ENCODE data around the gene QSOX2.

QSOX2 gene

DNA sequence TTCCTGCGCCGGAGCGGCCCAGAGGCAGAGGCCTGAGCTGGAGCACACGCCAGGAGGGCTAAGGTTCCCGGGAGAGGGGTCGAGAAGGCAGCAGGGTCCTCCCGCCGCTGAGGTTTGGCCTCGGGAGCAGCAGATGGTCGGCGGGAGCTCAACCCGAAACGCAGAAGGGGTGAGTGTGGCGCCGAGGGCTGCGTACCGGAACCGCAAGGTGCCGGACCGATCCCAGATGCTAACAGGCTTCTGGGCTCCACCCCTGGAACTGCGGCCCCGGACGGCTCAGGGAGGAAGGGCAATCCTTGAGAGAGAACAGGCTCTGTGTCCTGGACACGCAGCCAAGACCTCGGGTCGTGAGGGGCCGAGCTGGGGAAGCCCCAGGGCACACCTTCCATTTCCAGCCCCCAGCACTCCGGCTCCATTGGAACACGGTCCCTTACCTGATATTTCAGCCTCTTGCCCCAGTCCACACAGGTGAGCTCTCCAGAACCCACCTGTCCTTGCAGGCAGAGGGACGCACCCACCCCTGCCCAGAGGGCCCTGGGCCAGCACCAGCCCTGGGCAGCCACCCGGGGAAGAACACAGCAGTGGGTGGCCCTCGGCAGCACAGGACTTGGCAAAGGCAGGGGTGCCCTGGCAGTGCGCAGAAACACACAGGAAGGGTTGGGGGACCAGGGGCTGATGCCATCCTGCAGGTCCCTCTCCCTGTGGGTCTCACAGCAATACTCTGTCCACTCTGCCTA, 42.0 kb downstream of the QSOX2 start:
- no peak for DNase-seq (ENCODE audit: low read depth)

DNA sequence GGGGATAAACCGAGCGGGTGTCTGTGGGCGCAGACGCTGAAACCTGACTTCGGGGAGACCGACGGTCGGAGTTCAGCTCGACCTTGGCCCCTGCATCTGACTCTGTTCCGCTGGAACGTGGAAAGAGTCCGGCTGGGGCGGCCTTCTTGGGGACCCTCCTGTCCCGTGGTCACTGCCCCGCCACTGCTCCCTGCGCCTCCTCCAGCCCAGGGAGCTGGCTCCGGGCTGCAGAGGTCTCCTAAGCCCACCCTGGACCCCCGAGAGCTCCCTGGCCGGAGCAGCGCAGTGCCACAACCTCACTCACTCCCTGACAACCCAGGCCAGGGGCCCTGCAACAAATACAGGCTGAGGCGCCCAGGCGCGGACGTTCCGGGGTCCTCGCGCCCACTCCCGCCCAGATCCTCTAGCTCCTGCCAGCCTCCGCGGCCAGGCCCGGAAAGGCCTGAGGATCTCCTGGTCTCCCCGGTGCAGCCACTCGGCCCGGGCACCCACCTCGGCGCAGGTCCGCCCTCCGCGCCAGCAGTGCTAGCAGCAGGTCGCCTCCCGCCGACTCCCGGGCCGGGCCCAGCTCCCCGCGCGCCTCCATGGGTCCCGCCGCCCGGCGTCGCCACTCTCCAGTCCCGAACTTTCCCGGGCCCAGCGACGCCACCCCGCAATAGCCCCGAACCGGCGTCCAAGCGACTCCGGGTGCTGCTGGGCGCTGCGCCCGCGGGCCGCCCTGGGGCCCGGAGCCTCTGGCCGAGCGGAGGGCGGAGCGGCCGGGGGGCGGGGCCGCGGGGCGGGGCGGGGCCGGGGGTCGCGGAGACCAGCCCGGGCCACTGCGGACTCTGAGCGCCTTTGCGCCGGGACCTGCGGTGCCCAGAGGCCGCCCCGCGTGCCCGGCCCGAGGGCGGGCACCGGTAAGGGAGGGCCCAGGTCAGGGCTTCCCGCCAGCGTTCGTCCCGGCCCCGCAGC, 42.9 kb downstream of the QSOX2 start:
- DNase-seq (ENCODE audit: low read depth), result no peak

DNA sequence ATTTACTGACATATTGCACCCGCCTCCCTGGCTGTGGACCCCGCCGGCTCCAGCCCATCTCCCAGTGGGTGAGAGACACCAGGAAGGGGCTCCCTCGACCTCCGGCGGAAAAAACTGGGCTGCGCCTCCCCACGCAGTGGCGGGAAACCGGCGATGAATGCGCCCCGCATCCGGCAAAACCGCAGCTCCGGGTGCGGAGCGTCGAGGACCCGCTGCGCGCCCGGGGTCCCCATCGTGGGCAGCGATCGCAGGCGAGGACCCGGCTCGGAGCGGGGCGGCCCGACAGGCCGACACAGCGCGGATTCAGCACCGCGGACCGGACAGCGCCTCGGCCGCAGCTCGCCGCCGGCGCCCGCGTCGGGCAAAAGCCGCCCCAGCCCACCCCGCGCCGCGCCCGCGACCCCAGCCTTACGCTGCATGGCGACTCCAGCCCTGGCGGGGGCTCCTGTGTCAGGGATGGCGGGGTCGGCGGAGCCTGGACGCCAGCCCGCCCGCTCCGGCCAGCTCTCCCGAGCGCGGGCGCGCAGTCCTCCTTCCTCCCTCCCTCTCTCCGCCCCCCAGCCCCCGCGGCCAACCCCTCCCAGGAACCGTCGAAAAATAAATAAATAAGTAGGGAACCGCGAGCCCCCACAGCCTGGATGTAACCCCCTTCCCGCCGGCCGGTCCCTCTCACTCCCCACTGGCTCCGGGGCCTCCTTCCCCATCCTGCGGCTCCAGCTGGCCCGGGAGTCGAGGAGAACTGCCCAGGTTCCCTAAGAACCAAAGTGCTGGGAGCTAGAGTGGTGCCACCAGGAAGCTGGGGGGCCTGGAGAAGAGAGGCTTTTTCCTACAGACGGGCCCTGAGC, 43.8 kb downstream of the QSOX2 start:
- DNase-seq (ENCODE audit: low read depth), result no peak

DNA sequence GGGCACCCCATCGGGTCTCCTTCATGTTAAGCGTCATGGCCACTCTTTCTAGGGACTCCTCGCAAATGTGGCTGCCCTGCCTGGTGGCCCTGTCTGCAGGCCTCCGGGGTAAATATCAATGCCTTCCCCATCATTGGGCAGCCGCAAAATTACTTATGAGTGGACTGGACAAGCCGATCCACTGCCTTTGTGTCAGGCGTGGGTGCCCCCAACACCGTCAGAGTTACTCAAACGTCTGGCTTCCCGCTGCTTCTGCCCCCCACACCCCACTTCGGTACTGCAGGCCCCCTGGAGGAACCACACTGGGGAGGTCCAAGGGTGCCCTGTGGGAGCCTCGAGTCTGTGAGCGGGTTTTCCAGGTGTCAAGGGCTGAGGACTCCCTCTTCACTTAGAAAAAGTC, 44.4 kb downstream of the QSOX2 start:
- DNase-seq (ENCODE audit: low read depth), result no peak

DNA sequence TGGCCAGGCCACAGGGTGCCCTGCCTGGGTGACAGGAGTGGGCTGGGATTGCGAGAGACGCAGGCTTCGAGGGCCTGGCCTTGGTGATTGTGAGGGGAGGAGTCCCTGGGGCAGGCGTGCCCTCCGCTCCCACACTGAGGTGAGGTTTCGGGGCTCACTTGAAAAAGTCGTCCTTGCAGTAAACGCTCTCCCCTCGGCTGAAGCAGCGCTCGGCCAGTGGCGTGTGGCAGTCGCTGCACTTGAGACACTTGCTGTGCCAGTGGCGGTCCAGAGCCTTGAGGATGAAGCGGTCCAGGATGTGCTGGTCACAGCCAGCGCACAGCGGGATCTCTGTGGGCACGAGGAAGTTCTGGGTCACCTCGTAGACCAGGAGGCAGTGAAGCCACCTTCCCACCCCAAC, 45.2 kb downstream of the QSOX2 start:
- no peak for DNase-seq (ENCODE audit: low read depth)

DNA sequence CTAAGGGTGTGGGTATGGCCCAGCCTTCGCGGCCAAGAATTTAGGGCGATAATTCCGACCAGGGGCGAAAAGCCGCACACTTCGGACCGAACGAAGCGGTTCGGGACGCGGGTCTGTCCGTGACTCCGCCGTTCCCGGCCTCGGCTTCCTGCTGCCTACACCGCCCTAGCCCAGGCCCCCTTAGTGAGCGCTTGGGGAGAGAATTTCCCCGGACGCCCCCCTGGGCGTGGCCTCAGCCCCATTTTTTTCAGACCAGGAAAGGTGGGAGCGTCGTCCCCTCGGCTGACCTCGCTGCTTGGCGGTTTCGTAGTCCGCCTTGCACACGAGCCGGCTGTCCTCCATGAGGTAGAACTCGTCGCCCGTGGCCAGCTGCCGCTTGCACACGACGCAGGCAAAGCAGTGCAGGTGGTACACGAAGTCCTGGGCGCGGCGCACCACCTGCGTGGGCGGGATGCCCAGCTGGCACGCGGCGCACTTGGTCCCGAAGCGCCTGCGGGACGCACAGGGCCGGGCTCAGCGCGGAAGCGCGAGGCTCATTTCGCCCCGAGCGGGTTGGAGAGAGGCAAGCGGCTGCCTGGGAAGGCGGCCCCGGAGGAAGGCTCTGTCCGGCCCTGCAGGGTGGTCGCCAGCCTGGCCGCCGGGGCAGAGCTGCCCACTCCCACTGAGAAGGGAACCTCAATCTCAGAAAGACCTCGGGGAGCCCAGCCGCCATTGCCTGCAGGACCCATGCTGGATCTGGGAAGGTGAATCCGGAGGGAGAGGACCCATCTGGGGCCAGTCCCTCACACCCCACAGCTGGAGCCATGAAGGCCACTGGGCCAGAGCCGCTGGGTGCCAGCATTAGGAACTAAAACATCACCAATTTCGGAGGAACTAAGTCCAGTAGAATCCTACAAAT, 46.0 kb downstream of the QSOX2 start:
- no peak for DNase-seq (ENCODE audit: low read depth)

DNA sequence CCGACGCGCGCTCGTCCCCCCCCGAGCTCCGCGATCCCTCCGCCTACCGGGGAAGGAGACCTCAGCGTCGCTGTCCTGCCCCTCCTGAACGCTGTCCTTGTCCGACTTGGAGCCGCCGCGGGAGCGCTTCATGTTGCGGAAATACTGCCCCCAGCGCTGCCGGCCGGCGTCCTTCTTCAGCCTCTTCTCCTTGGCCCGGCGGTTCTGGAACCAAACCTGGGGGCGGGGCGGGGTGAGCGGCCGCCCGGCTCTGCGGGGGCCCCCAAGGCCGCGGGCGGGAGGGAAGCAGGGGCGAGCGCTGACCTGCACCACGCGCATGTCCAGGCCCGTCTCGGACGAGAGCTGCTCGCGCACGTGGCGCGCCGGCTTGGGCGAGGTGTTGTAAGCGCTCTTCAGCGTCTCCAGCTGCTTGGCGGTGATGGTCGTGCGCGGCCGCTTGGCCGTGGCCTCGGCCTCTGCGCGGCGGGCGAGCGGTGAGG, 47.0 kb downstream of the QSOX2 start:
- no peak for DNase-seq (ENCODE audit: low read depth)

DNA sequence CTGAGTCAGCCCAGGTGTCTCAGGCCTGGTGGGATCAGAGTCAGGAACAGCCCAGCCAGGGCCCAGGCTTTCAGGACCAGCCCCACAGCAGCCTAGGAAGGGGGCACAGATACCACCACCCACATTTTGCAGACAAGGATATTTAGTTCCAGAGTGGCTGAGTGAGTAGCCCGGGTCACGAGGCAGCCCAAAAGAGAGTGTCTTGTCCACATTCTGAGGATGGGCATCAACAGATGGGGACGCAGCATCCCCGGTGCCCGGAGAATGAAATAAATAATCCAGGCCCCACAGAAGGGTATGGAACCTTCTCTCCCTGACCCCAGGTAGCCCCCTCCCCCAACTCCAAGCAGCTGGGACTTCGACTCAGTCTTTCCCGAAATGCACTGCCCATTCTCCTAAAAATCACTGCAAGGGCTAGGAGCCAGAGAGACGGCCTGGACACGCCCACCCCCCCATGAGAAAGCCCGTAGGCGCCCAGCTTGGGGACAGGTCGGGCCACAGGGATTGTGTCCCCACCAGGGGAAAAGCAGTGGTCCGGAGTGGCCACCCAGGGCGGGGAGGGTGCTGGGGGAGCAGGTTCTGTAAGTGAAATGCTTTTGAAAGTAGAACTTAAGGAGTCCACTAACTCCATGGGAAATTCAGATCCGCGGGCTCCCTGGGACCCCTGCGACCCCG, 47.5 kb downstream of the QSOX2 start:
- DNase-seq (ENCODE audit: low read depth), result no peak

DNA sequence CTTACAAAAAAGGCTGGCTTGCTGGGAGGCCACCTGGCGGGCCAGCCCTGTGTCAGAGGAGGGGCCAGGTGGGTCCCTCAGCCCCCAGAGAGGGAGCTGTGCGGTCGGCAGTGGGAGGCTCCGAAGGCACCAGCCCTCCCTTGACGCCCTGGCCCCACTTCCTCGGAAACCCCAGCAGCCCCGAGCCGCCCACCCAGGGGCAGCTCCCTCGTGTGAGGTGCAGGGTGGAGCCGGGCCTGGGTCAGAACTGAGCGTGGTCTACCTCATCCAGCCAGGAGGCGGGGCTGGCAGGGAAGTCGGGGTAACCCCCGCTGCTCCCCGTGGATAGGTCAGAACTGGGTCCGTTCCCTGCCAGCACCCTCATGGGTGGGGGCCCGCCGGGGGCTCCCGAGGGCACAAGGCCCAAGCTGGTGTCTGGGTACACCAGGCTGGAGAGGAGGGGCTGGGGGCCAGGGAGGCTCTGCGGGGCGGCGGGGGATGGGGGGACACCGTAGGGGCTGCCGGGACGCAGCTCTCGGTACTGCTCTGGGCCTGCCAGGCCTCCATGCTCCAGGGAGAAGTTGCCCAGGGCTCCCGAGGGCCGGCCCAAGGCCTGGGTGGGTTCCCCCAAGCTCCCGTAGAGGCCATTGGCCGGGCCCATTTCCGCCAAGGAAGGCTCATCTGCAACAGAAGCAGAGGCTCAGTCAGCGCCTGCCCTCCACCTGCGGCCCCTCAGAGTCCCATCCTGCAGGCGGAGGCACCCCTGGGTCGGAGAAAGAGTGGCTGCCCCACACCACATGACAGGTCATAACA, 48.3 kb downstream of the QSOX2 start:
- no peak for DNase-seq (ENCODE audit: low read depth)

DNA sequence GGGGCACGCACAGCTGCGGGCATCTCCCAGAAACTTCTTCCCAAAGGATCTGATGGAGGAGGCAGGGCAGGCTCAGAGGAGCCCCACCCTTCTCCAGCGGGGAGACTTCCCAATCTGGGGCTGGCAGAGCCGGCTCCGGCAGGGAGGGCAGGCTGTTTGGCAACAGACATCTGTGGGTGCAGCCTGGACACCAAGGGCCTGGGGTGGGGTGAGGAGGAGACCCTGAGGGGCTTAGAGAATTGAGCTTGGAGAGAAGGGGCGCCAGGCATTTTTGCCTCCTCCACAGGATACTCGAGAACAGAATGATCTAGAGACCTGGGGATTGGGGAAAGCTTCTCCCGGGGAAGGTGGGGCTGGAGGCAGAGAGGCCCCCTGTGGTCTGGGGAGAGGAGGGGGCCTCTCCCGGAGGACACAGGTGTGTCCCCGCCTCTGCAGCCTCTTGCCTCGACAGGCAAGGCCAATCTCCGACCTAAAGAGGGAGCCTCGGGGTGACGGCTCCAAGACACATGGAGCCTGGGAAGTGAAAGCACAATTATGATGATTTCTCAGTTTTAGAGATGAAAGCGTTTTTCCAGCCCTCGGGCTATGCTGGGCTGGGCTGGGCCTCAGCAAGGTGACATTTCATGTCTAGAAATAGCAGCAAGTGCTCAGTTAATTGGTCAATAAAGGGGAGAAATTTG, 49.1 kb downstream of the QSOX2 start:
- no peak for DNase-seq (ENCODE audit: low read depth)

DNA sequence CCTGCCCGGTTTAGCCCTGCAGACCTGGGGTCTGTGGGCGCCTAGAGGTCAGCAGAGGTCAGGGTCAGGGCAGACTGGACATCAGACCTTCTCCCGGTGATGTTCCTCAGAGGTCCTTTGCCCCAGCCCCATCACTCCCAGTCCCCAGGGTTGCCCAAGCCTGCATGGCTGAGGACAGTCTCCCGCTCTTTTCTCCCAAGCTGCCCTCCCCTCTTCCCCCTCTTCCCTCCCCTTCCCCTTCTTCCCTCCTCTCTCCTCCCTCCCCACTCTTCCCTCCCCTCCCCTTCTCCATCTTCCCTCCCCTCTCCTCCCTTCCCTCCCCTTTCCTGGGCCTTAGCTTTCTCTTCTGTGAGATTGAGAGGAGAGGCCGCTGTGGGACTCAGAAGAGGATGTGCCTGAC, 51.1 kb downstream of the QSOX2 start:
- DNase-seq (ENCODE audit: low read depth), result no peak

DNA sequence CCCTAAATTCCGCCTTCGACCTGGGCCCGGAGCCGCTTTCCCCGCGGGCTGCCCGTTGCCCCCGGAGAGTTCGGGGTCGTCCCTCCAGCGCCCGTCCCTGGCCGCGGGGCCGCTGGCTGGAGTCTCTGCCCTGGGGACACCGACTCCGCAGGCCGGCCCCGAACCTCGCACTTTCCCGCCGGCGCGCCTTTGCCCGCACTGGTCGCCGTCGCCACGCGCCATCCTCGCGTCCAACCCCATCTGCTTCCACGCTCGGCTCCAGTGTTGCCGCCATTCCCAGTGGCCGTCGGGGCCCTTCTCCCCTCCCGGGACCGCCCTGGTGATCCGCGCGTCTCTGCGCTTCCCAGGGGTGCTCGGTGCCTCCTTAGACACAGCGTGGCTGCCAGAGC, 51.7 kb downstream of the QSOX2 start:
- DNase-seq (ENCODE audit: low read depth), result no peak

DNA sequence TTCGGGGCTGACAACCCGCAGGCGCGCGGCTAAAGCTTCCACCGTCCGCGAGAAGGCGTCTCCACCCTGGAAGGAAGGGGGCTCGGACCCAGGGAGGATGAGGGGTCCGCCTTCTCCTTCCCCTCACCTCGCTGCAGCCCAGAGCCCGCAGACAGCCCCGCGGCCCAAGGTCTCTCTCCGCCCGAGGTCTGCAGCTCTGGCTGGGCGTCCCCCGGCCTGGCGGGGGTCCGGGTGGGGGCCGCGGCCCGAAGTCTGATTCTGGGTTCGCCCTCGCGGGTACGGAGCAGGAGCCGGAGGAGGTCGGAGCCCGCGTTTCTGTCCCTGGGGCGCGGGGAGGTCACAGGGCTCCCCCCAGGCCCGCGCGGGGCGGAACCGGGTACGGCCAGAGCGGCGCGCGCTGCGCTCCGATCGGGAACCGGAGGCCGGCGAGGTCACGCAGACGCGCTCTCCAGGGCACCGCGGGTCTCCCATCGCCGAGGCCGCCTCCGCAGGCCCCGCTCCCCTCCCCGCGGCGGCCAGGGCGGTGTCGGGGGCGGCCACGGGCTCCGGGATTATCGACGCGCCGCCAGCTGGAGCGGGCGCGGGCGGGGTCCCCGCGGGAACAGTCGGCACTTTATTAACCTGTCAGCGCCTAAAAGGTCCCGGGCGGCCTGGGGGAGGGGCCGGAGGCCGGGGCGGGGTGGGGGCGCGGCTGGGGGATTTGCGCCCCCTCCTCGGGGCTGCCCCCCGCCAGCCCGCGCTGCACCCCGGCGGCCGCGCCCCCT, 52.3 kb downstream of the QSOX2 start:
- DNase-seq (ENCODE audit: low read depth), result no peak

DNA sequence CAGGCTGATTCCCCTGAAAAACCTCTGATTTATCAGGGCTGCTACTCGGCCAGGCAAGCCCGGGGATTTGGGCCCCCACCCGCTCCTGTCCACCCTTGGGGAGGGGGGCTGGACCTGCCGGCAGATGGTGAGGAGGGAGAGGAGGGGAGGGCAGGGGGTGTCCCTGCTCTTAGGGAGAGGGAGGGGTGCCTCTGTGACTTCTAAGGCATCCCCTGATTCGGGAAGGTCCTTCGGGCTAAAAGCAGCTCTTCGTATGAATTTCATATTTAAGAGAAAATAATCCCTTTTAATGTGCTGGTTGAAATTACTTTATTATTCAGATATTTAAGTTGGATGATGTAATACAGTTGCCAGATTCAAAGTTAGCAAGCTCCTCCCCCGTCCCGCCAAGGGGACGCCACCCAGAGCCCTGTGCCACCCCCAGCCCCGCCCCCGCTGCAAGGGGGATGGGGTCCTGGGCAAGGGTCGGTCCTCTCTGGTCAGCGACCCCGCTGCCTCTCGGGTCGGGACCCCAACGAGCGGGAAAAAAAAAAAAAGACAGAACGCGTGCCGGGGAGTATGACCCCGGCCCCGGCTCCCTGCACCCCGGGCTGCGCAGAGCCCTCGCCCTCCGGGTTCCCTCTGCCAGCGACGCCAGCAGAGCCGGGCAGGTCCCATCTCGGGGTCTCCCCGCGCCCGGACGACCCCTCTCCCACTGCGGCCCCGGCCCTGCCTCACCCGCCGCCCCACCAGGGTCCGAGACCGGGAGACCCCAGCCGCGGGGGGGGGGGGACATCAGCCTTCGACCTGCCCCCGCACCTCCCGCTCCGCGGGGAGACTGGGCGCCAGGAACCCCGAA, 53.1 kb downstream of the QSOX2 start:
- DNase-seq (ENCODE audit: low read depth), result no peak

DNA sequence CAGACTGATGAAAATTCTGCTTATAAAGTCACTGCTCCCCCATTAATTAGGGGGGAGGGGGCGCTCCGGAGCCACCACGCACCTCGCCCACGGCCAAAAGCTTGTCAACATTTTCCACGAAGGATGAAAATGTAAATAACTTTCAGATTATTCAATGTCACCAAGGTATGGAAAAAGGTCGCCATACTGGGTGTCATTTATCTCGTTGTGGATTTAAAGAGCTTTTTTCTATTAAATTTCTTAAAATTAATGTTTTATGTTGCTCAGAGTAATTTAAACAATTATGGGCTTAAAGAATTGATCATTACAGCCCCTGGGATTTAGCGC, 53.7 kb downstream of the QSOX2 start:
- no peak for DNase-seq (ENCODE audit: low read depth)

DNA sequence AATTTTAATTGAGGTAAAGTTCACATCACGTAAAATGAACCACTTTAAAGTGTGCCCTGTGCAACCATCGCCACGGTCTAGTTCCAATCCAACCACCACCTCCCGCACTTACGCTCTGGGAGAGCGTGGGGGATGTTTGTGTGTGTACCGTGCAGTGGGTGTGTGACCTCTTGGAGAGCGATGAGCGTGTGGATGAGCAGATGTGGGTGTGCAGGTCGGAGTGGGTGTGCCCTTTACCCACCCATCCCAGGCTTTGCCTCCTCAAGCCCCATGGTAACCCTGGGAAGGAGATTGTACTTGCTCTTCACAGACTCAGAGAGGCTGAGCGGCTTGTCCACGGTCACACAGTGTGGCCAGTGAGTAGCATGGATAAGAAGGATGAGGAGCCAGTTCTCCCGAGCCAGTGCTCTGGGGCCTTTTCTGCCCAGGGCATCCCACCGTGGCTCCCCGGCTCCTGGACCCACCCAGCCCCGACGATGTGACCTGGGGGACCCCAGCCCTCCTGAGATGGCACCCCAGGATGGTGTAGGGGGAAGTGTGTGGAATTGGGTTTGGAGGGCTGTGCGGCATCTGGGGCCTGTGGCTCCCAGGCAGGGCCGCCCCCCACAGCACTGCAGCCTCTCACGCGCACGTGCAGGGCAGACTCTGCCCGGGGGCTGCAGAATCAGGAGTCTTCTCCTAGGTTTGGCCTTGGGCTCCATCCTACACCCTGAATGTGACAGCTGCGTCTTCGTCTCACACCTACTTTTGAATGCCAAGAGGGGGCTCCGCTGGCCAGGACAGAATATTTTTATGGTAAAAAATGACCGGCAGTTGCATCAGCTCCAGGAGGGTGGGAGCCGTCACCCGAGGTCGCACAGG, 54.3 kb downstream of the QSOX2 start:
- no peak for DNase-seq (ENCODE audit: low read depth)

DNA sequence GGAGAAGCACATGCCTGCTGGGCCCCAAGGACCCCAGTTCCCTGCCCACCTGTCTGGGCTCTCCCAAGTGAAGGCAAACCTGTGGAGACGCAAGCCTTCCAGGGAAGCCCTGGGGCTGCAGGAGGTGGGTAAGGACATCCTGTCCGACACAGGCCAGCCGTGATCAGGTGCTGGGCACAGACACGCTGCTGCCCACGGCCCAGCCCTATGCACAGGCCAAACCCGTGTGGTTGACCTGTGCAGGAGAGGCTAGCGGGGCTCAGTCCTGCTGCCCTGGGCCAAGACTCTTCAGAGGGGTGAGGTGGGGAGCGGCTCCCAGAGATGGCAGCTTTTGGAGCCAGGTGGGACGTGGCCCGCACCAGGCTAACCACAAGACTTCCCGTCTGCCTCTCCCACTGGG, 55.0 kb downstream of the QSOX2 start:
- no peak for DNase-seq (ENCODE audit: low read depth)

Measured in HS-27A (cell line).